H9 (cell line): ENCODE data around the gene PTPRJ. TPM values are rescaled to one million over a fixed set of nuclear protein-coding genes. Genes with fewer than 3 reads are reported as not detected.

ENCODE experiments used
- DNase-seq: peaks from one replicate; pipeline ENCODE4 v3.0.0-alpha.2; 2017
- H2AFZ ChIP-seq: one replicate; pipeline ENCODE4 v1.6.1; 2013; ENCODE audit warnings: mild to moderate bottlenecking, low read length, control low read depth, moderate library complexity
- H2AK5ac ChIP-seq: 2 replicates; pipeline ENCODE4 v1.6.1; 2013; ENCODE audit warnings: low read length, control low read depth, mixed read lengths; ENCODE audit not compliant: insufficient read length
- H2BK120ac ChIP-seq: one replicate; pipeline ENCODE4 v1.6.1; 2013; ENCODE audit warnings: low read depth, mild to moderate bottlenecking, low read length, control low read depth, inconsistent platforms; ENCODE audit not compliant: poor library complexity, severe bottlenecking
- H2BK12ac ChIP-seq: 2 replicates; pipeline ENCODE4 v1.6.1; 2013; ENCODE audit warnings: low read length, control low read depth, mixed read lengths, low read depth; ENCODE audit not compliant: insufficient read length
- H2BK15ac ChIP-seq: 2 replicates; pipeline ENCODE4 v1.6.1; 2013; ENCODE audit warnings: low read depth, low read length, control low read depth
- H2BK20ac ChIP-seq: one replicate; pipeline ENCODE4 v1.6.1; 2013; ENCODE audit warnings: low read depth, mild to moderate bottlenecking, low read length, control low read depth, inconsistent platforms; ENCODE audit not compliant: poor library complexity, severe bottlenecking
- H2BK5ac ChIP-seq: 2 replicates; pipeline ENCODE4 v1.6.1; 2013; ENCODE audit warnings: low read length, control low read depth, mixed read lengths; ENCODE audit not compliant: insufficient read length
- H3K14ac ChIP-seq: 2 replicates; pipeline ENCODE4 v1.6.1; 2013; ENCODE audit warnings: low read length, control low read depth; ENCODE audit not compliant: insufficient read depth
- H3K18ac ChIP-seq: 2 replicates; pipeline ENCODE4 v1.6.1; 2013; ENCODE audit warnings: low read depth, mild to moderate bottlenecking, mixed read lengths, low read length, control low read depth; ENCODE audit not compliant: insufficient read length
- H3K23ac ChIP-seq: 2 replicates; pipeline ENCODE4 v1.6.1; 2013; ENCODE audit warnings: low read length, control low read depth, mixed read lengths, low read depth; ENCODE audit not compliant: insufficient read length
- H3K23me2 ChIP-seq: 2 replicates; pipeline ENCODE4 v1.6.1; 2013; ENCODE audit warnings: low read depth, mild to moderate bottlenecking, mixed read lengths, low read length, control low read depth; ENCODE audit not compliant: insufficient read length, poor library complexity, severe bottlenecking
- H3K27ac ChIP-seq: 2 replicates; pipeline ENCODE4 v1.5.1; 2013; ENCODE audit warnings: low read length, control low read depth, mixed read lengths, low read depth; ENCODE audit not compliant: insufficient read length
- H3K27me3 ChIP-seq: 2 replicates; pipeline ENCODE4 v1.6.1; 2013; ENCODE audit warnings: low read length, control low read depth, inconsistent platforms; ENCODE audit not compliant: insufficient read depth
- H3K4ac ChIP-seq: 2 replicates; pipeline ENCODE4 v1.6.1; 2013; ENCODE audit warnings: low read depth, mild to moderate bottlenecking, control low read depth, inconsistent platforms, low read length, moderate library complexity
- H3K4me1 ChIP-seq: 2 replicates; pipeline ENCODE4 v1.6.1; 2013; ENCODE audit warnings: low read length, control low read depth, inconsistent platforms; ENCODE audit not compliant: insufficient read depth
- H3K4me2 ChIP-seq: 2 replicates; pipeline ENCODE4 v1.6.1; 2013; ENCODE audit warnings: low read length, control low read depth, mixed read lengths; ENCODE audit not compliant: insufficient read length, insufficient read depth
- H3K56ac ChIP-seq: 2 replicates; pipeline ENCODE4 v1.6.1; 2013; ENCODE audit warnings: low read depth, mild to moderate bottlenecking, mixed read lengths, low read length, control low read depth; ENCODE audit not compliant: insufficient read length
- H3K79me1 ChIP-seq: 2 replicates; pipeline ENCODE4 v1.6.1; 2013; ENCODE audit warnings: low read depth, mild to moderate bottlenecking, moderate library complexity, low read length, control low read depth, inconsistent platforms; ENCODE audit not compliant: insufficient read depth, poor library complexity, severe bottlenecking
- H3K79me2 ChIP-seq: 2 replicates; pipeline ENCODE4 v1.6.1; 2013; ENCODE audit warnings: low read length, control low read depth, inconsistent platforms; ENCODE audit not compliant: insufficient read depth
- H3K9ac ChIP-seq: 2 replicates; pipeline ENCODE4 v1.6.1; 2013; ENCODE audit warnings: low read length, control low read depth, mixed read lengths; ENCODE audit not compliant: insufficient read length; ENCODE audit errors: extremely low read depth
- H3K9me3 ChIP-seq: one replicate; pipeline ENCODE4 v1.6.1; 2013; ENCODE audit warnings: low read depth, low read length, inconsistent platforms; ENCODE audit not compliant: control insufficient read depth
- H3T11ph ChIP-seq: one replicate; pipeline ENCODE4 v1.6.1; 2013; ENCODE audit warnings: mild to moderate bottlenecking, low read length, control low read depth, inconsistent platforms
- H4K20me1 ChIP-seq: one replicate; pipeline ENCODE4 v1.6.1; 2013; ENCODE audit not compliant: control insufficient read depth, insufficient read length, insufficient read depth
- H4K5ac ChIP-seq: 2 replicates; pipeline ENCODE4 v1.6.1; 2013; ENCODE audit warnings: low read depth, mild to moderate bottlenecking, mixed read lengths, low read length, control low read depth; ENCODE audit not compliant: insufficient read length
- H4K8ac ChIP-seq: replicated peaks from 2 replicates; pipeline ENCODE4 v1.6.1; 2013; ENCODE audit warnings: low read length, control low read depth, mixed read lengths, low read depth; ENCODE audit not compliant: insufficient read length
- H4K91ac ChIP-seq: 2 replicates; pipeline ENCODE4 v1.6.1; 2013; ENCODE audit warnings: low read depth, mild to moderate bottlenecking, moderate library complexity, mixed read lengths, low read length, control low read depth; ENCODE audit not compliant: insufficient read length
- H3K27ac Mint-ChIP-seq, 3 experiments: 2 replicates in 2 of 3; 3 replicates in 1 of 3; pipeline ENCODE4 v1.8.0; 2020 to 2021; ENCODE audit warnings: mixed read lengths in 3 of 3, mild to moderate bottlenecking in 1 of 3, moderate library complexity in 1 of 3
- H3K27me3 Mint-ChIP-seq: 2 replicates; pipeline ENCODE4 v1.8.0; 2021; ENCODE audit warnings: low read depth, mild to moderate bottlenecking, moderate library complexity, mixed read lengths
- H3K36me3 Mint-ChIP-seq, 3 experiments: 2 replicates in 2 of 3; 3 replicates in 1 of 3; pipeline ENCODE4 v1.8.0; 2020 to 2021; ENCODE audit warnings: low read depth in 3 of 3, mixed read lengths in 3 of 3; ENCODE audit not compliant: insufficient read depth in 1 of 3
- H3K4me1 Mint-ChIP-seq, 2 experiments: 2 replicates each; pipeline ENCODE4 v1.8.0; 2020; ENCODE audit warnings: mixed read lengths in 2 of 2
- H3K4me3 Mint-ChIP-seq, 2 experiments: 2 replicates in 1 of 2; 3 replicates in 1 of 2; pipeline ENCODE4 v1.8.0; 2020 to 2021; ENCODE audit warnings: mild to moderate bottlenecking in 2 of 2, mixed read lengths in 2 of 2, moderate library complexity in 1 of 2
- H3K9me3 Mint-ChIP-seq, 2 experiments: 2 replicates in 1 of 2; 3 replicates in 1 of 2; pipeline ENCODE4 v1.8.0; 2020; ENCODE audit warnings: mild to moderate bottlenecking in 2 of 2, mixed read lengths in 2 of 2, moderate library complexity in 1 of 2
- WGBS: extraction: QIAGEN DNeasy Blood & Tissue Kit; methylation state at CpG from one replicate; pipeline ENCODE4 v1.1.7; 2013; ENCODE audit warnings: missing lambda C conversion rate, low lambda C conversion rate, mixed read lengths; ENCODE audit not compliant: insufficient read length; ENCODE audit errors: extremely low coverage; 5-methylcytosine and 5-hydroxymethylcytosine counted together
- total RNA-seq: library from RNA; stranded (reverse); gene quantifications from 2 replicates; pipeline ENCODE4 v1.2.1, GENCODE V29; 2021
- TF ChIP-seq, protein P1 (sequence below): fragments of 200-600 bp; sonication (generic); conservative IDR thresholded peaks from 3 replicates; pipeline ENCODE4 v1.8.0; 2021; ENCODE audit warnings: antibody characterized with exemption, mild to moderate bottlenecking

PTPRJ gene
- total RNA-seq, 1 experiment from 2014 or later: 10.6 TPM

GRCh38 chr11:48107188-48107704 lies 126.9 kb downstream of the PTPRJ start:
- no peak overlapping the region for H2BK12ac ChIP-seq
- no peaks in the 10 kb centered on the region for H3K79me1 ChIP-seq
- no peak overlapping the region for H3K27ac ChIP-seq
- H3K27me3 Mint-ChIP-seq: no peaks in the 10 kb centered on the region
- H3K79me2 ChIP-seq: no peaks in the 10 kb centered on the region
- no peak overlapping the region for H3K9ac ChIP-seq
- no peak overlapping the region for H3K18ac ChIP-seq
- no peak overlapping the region for H4K5ac ChIP-seq
- H2BK5ac ChIP-seq: no peak overlapping the region
- H3K4ac ChIP-seq: no peak overlapping the region
- no peak overlapping the region for H3K23ac ChIP-seq
- no peak overlapping the region for H4K8ac ChIP-seq
- 0 out of 7 replicates have a peak, but pooled peaks cover 0 to 2% (median 0%) of the 10 kb centered on the region in 3 experiments for H3K36me3 Mint-ChIP-seq
- peaks cover 4% of the 10 kb centered on the region for H3K4me1 ChIP-seq
- no peak overlapping the region for H3K14ac ChIP-seq
- H4K91ac ChIP-seq: no peak overlapping the region
- H2AFZ ChIP-seq: no peak overlapping the region
- H4K20me1 ChIP-seq: peaks cover 3% of the 10 kb centered on the region
- H2BK15ac ChIP-seq: no peak overlapping the region
- peak overlapping the region in 2 of 3 experiments; percentile 34 to 37; a peak in 2 of 7 replicates for H3K27ac Mint-ChIP-seq
- WGBS: no CpG with 5 or more reads among the region's 7 CpGs
- H2BK120ac ChIP-seq: no peak overlapping the region
- H2BK20ac ChIP-seq: no peak overlapping the region
- TF ChIP-seq, protein P1, sequence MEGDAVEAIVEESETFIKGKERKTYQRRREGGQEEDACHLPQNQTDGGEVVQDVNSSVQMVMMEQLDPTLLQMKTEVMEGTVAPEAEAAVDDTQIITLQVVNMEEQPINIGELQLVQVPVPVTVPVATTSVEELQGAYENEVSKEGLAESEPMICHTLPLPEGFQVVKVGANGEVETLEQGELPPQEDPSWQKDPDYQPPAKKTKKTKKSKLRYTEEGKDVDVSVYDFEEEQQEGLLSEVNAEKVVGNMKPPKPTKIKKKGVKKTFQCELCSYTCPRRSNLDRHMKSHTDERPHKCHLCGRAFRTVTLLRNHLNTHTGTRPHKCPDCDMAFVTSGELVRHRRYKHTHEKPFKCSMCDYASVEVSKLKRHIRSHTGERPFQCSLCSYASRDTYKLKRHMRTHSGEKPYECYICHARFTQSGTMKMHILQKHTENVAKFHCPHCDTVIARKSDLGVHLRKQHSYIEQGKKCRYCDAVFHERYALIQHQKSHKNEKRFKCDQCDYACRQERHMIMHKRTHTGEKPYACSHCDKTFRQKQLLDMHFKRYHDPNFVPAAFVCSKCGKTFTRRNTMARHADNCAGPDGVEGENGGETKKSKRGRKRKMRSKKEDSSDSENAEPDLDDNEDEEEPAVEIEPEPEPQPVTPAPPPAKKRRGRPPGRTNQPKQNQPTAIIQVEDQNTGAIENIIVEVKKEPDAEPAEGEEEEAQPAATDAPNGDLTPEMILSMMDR: no peak
- H3K4me2 ChIP-seq: no peak overlapping the region
- no peaks in the 10 kb centered on the region for H3K27me3 ChIP-seq
- no peaks in the 10 kb centered on the region for H3K23me2 ChIP-seq
- no peaks in the 10 kb centered on the region for H3K9me3 Mint-ChIP-seq
- H3K56ac ChIP-seq: no peak overlapping the region
- H3K4me3 Mint-ChIP-seq: no peak overlapping the region
- H3K9me3 ChIP-seq: no peaks in the 10 kb centered on the region
- H2AK5ac ChIP-seq: no peak overlapping the region
- no peak for DNase-seq
- no peak overlapping the region for H3T11ph ChIP-seq
- peaks cover 23 to 37% of the 10 kb centered on the region in 2 experiments for H3K4me1 Mint-ChIP-seq
